A549 (cell line): ENCODE measurements around the gene PLXNB3. TPM values are rescaled to one million over a fixed set of nuclear protein-coding genes. Genes with fewer than 3 reads are reported as not detected.

Experiments used
- ATAC-seq, 2 experiments: fragments of 200-7000 bp in 1 of 2; fragments of >200 bp in 1 of 2; cut with Nextera tagmentation in 1 of 2; cut with Tn5 transposase in 1 of 2; 3 replicates each; pipeline versions ENCODE4 v1.8.0 to v1.9.1; 2018 to 2020; ENCODE audit warnings: mild to moderate bottlenecking in 1 of 2, moderate library complexity in 1 of 2
- CTCF ChIA-PET: fragments of 300-600 bp; sonication (Branson Sonifier 250); formaldehyde crosslinking; extraction: SDS; loops from one replicate; lab custom pipeline; 2021; ENCODE audit warnings: antibody characterized with exemption, inconsistent platforms; lab: Yijun Ruan, JAX
- POLR2A ChIA-PET: fragments of 350-600 bp; formaldehyde crosslinking; extraction: SDS; loops from one replicate; lab custom pipeline; 2021; ENCODE audit warnings: antibody characterized with exemption, inconsistent platforms; lab: Yijun Ruan, JAX
- DNase-seq, 2 experiments: peaks; one replicate each; pipeline versions ENCODE4 v3.0.0 to v3.0.0-alpha.2; 2011 to 2016; ENCODE audit warnings: low read depth in 1 of 2, low spot score in 1 of 2
- FAIRE-seq: peaks from 2 replicates; lab custom pipeline; 2011; peaks lifted over from hg19 to GRCh38; lab: Jason Lieb, UNC
- H3K27ac ChIP-seq, 2 experiments: fragments of >200 bp; sonication (Bioruptor Twin); formaldehyde crosslinking; 3 replicates each; pipeline ENCODE4 v1.5.1; 2016 to 2017
- H3K4me1 ChIP-seq: fragments of >200 bp; sonication (Bioruptor Twin); formaldehyde crosslinking; 3 replicates; pipeline ENCODE4 v1.6.1; 2016
- H3K4me2 ChIP-seq: fragments of >200 bp; sonication (Bioruptor Twin); formaldehyde crosslinking; 3 replicates; pipeline ENCODE4 v1.6.1; 2016
- H3K4me3 ChIP-seq: fragments of >200 bp; sonication (Bioruptor Twin); formaldehyde crosslinking; 3 replicates; pipeline ENCODE4 v1.5.1; 2016
- H3K9me3 ChIP-seq: fragments of >200 bp; sonication (Bioruptor Twin); formaldehyde crosslinking; 3 replicates; pipeline ENCODE4 v1.6.1; 2016
- CEBPB ChIP-seq, 2 experiments: fragments of >200 bp in 1 of 2; sonication (Bioruptor Twin) in 1 of 2; formaldehyde crosslinking in 1 of 2; IDR thresholded peaks; 2 replicates each; pipeline ENCODE4 v1.6.1; 2012 to 2016
- ESRRA ChIP-seq: fragments of 150-350 bp; IDR thresholded peaks from 2 replicates; pipeline ENCODE4 v1.6.1; 2014; ENCODE audit warnings: mild to moderate bottlenecking, low read length, borderline replicate concordance
- FOSB ChIP-seq: fragments of 250-450 bp; sonication (Bioruptor Pico); IDR thresholded peaks from 2 replicates; pipeline ENCODE4 v1.5.0; 2020; ENCODE audit warnings: mild to moderate bottlenecking, moderate library complexity
- FOSL2 ChIP-seq, 2 experiments: fragments of 450-650 bp in 1 of 2; fragments of >200 bp in 1 of 2; sonication (Bioruptor Twin) in 1 of 2; formaldehyde crosslinking; IDR thresholded peaks; 2 replicates each; pipeline versions ENCODE4 v1.5.0 to v1.6.1; 2016 to 2020; ENCODE audit warnings: mild to moderate bottlenecking in 1 of 2, moderate library complexity in 1 of 2
- FOXS1 ChIP-seq: fragments of 250-450 bp; sonication (Bioruptor Pico); IDR thresholded peaks from 2 replicates; pipeline ENCODE4 v1.5.0; 2020; ENCODE audit warnings: mild to moderate bottlenecking, moderate library complexity
- HOXA7 ChIP-seq: fragments of 250-450 bp; sonication (Bioruptor Pico); IDR thresholded peaks from 2 replicates; pipeline ENCODE4 v1.5.0; 2020; ENCODE audit warnings: mild to moderate bottlenecking, moderate library complexity
- JUNB ChIP-seq: fragments of >200 bp; sonication (Bioruptor Twin); formaldehyde crosslinking; IDR thresholded peaks from 2 replicates; pipeline ENCODE4 v1.6.1; 2016
- KDM1A ChIP-seq: fragments of 200-600 bp; sonication (generic); IDR thresholded peaks from 2 replicates; pipeline ENCODE4 v1.6.1; 2016; ENCODE audit warnings: low read depth, mild to moderate bottlenecking
- MAZ ChIP-seq: fragments of 150-350 bp; IDR thresholded peaks from 2 replicates; pipeline ENCODE4 v1.6.1; 2014; ENCODE audit warnings: antibody characterized with exemption, low read depth, low read length, borderline replicate concordance
- NPAS2 ChIP-seq: fragments of 250-450 bp; sonication (Bioruptor Pico); IDR thresholded peaks from 2 replicates; pipeline ENCODE4 v1.8.0; 2022; ENCODE audit warnings: mild to moderate bottlenecking, moderate library complexity, borderline replicate concordance
- RARB ChIP-seq: fragments of 250-450 bp; sonication (Bioruptor Pico); IDR thresholded peaks from 2 replicates; pipeline ENCODE4 v1.8.0; 2021; ENCODE audit warnings: mild to moderate bottlenecking, moderate library complexity
- RFX5 ChIP-seq: fragments of 450-650 bp; IDR thresholded peaks from 2 replicates; pipeline ENCODE4 v1.7.1; 2014; ENCODE audit warnings: antibody characterized with exemption, mild to moderate bottlenecking, moderate library complexity
- RNF2 ChIP-seq: fragments of 200-600 bp; sonication (generic); IDR thresholded peaks from 2 replicates; pipeline ENCODE4 v1.6.1; 2016; ENCODE audit warnings: low read depth, mild to moderate bottlenecking, antibody characterized with exemption, moderate library complexity, borderline replicate concordance
- ZFP36 ChIP-seq: fragments of 450-650 bp; IDR thresholded peaks from 2 replicates; pipeline ENCODE4 v1.6.1; 2014; ENCODE audit warnings: borderline replicate concordance; ENCODE audit not compliant: partially characterized antibody
- ZNF302 ChIP-seq: fragments of 250-450 bp; sonication (Bioruptor Pico); IDR thresholded peaks from 2 replicates; pipeline ENCODE4 v1.9.0; 2021; ENCODE audit warnings: inconsistent platforms, mild to moderate bottlenecking, moderate library complexity
- WGBS: methylation state at CpG from one replicate; pipeline ENCODE4 v1.1.6; 2017; ENCODE audit errors: missing lambda C conversion rate; 5-methylcytosine and 5-hydroxymethylcytosine counted together
- polyA plus RNA-seq, 4 experiments: library from polyadenylated mRNA; depleted of rRNA in 3 of 4; stranded (reverse); fragments of >200 nt; fragmentation: RNase III in 1 of 4; extraction: RNeasy Plus Mini Kit Qiagen cat#74134 plus additional on column Dnase treatment in 1 of 4; gene quantifications; 2 replicates in 3 of 4; 3 replicates in 1 of 4; pipeline ENCODE4 v1.2.3, GENCODE V29; 2011 to 2017
- TF ChIP-seq, protein P1 (sequence below): fragments of 150-350 bp; IDR thresholded peaks from 2 replicates; pipeline ENCODE4 v1.6.1; 2014; ENCODE audit warnings: low read depth, mild to moderate bottlenecking, low read length
- TF ChIP-seq, protein P2 (sequence below): fragments of 250-450 bp; sonication (Bioruptor Pico); IDR thresholded peaks from 2 replicates; pipeline ENCODE4 v1.5.0; 2020; ENCODE audit warnings: low read depth, mild to moderate bottlenecking, moderate library complexity
- TF ChIP-seq, protein P3 (sequence below): IDR thresholded peaks from 2 replicates; pipeline ENCODE4 v1.6.1; 2012
- TF ChIP-seq, protein P4 (sequence below): fragments of 450-650 bp; IDR thresholded peaks from 2 replicates; pipeline ENCODE4 v1.6.1; 2014; ENCODE audit warnings: antibody characterized with exemption
- TF ChIP-seq, protein P5 (sequence below): IDR thresholded peaks from 2 replicates; pipeline ENCODE4 v1.6.1; 2012

Gene PLXNB3
- polyA plus RNA-seq, 2 of the 4 experiments (the other 2 are of a cell fraction): 1.1 to 2.5 TPM

DNA sequence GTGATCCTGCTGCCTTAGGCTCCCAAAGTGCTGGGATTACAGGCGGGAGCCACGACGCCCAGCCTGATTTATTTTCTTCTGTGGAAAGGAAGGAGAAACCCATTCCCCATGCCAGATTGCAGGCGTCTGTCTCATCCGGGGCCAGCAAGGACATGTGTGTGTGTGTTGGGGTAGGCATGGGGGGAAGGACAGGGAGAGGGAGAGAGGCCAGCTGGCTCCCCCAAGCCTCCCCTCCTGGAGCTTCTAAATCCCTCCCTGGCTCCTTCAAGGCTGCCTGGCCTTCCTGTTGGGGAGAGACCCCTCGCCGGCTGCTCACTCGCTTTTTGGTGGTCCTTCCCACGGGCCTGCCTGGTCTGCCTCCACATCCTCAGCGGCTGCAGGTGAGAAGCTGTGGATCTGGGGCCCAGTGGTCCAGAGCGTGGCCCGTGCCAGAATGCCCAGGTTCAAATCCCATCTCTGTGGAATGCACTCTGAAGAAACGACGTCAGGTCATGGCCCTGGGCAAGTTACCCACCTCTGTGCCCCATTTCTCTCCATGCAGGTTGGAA is 1.3 kb upstream of the PLXNB3 start:
- no peak for TF ChIP-seq ESRRA
- TF ChIP-seq MAZ: no peak
- no peak for TF ChIP-seq RFX5
- TF ChIP-seq, protein P1, sequence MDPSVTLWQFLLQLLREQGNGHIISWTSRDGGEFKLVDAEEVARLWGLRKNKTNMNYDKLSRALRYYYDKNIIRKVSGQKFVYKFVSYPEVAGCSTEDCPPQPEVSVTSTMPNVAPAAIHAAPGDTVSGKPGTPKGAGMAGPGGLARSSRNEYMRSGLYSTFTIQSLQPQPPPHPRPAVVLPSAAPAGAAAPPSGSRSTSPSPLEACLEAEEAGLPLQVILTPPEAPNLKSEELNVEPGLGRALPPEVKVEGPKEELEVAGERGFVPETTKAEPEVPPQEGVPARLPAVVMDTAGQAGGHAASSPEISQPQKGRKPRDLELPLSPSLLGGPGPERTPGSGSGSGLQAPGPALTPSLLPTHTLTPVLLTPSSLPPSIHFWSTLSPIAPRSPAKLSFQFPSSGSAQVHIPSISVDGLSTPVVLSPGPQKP: no peak
- no peak for TF ChIP-seq RARB
- no peak for TF ChIP-seq KDM1A
- no peak for TF ChIP-seq FOSB (CRISPR knock-in tag)
- TF ChIP-seq, all 56 proteins: peak for 0
- no peaks in the 10 kb centered on the region for H3K9me3 ChIP-seq
- ChIA-PET POLR2A (no interaction called here), CTCF (interaction anchor here (0.6 to 4.9 kb wide), 26 partner anchors 8 to 821 kb away, joined by 3 to 46 read pairs (median 5); partner anchors contain the start of genes RENBP and SRPK3)
- DNase-seq (no peak), ATAC-seq (no peak), FAIRE-seq (no peak)
- no peak overlapping the region for H3K4me3 ChIP-seq
- H3K4me1 ChIP-seq: peaks cover 16% of the 10 kb centered on the region; the same call in 2 of the 3 replicates
- WGBS: 69% methylated on average over 13 of the region's 14 CpGs
- H3K27ac ChIP-seq: no peak overlapping the region
- no peak overlapping the region for H3K4me2 ChIP-seq

DNA sequence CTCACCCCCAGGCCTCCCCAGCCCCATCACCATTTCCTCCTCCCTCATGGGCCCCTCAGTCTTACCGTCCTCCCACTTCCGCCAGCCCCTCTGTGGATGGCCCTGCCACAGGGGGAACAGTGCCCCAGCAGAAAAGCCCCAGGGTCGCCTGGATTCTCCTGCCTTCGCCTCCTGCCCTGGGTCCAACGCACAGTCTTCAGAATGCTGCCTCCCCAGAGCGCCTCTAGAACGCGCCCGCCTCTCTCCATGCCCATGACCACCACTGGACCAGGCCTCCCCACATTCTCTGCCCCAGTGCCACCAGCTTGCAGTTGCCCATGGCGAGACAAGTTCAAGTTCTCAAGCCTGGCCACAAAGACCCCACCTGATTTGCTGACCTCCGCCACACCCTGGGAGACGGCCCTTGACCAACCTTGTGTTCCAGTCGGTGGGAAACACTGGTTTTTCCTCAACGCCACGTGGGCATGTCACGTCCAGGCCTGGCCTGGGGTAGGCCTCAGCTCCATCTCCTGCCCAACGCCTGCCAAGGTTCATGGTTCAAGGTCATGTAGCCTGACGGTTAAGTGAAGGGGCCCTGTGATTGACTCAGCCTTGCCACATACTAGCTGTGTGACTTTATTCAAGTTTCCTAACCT is 634 bp upstream of the PLXNB3 start:
- ChIA-PET CTCF (interaction anchor here (0.6 to 4.9 kb wide), 42 partner anchors 9 to 822 kb away, joined by 3 to 46 read pairs (median 4); partner anchors contain the start of genes RENBP and SRPK3), POLR2A (no interaction called here)
- DNase-seq (no peak), ATAC-seq (no peak), FAIRE-seq (no peak)
- no peak overlapping the region for H3K27ac ChIP-seq
- no peak for TF ChIP-seq FOXS1 (CRISPR knock-in tag)
- TF ChIP-seq, protein P2, sequence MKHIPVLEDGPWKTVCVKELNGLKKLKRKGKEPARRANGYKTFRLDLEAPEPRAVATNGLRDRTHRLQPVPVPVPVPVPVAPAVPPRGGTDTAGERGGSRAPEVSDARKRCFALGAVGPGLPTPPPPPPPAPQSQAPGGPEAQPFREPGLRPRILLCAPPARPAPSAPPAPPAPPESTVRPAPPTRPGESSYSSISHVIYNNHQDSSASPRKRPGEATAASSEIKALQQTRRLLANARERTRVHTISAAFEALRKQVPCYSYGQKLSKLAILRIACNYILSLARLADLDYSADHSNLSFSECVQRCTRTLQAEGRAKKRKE (CRISPR knock-in tag): no peak
- H3K4me1 ChIP-seq: peaks cover 16% of the 10 kb centered on the region; the same call in 2 of the 3 replicates
- H3K9me3 ChIP-seq: no peaks in the 10 kb centered on the region
- H3K4me3 ChIP-seq: no peak overlapping the region
- 68% methylated on average over 15 of the region's 18 CpGs for WGBS
- H3K4me2 ChIP-seq: no peak overlapping the region

DNA sequence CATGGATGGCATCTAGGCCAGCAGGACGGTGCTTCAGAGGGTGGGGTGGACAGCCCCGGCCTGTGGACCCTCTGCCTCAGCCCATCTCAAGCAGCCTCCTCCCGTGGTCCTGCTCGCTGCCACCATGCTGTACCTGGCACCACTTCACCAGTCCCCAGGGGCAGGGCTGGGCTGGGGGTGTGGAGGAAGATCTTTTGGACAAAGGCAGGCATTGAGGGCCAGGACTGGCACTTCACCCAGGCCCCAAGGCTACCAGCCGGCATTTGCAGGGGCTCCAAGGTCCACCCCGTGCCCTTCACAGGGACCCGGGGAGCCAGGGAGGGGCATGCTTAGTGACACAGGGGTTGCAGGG is 713 bp downstream of the PLXNB3 start:
- Histone ChIP-seq H3K4me3 (no peak overlapping the region), H3K4me2 (peak overlapping the region; percentile 71; the same call in 2 of the 3 replicates), H3K27ac (peak overlapping the region in 1 of 2 experiments; percentile 82; a peak in 4 of 6 replicates), H3K4me1 (peaks cover 16% of the 10 kb centered on the region; the same call in 2 of the 3 replicates), H3K9me3 (no peaks in the 10 kb centered on the region)
- CTCF ChIA-PET: interaction anchor here (1.1 to 4.9 kb wide), 16 partner anchors 8 to 804 kb away, joined by 3 to 46 read pairs (median 8); partner anchors contain the start of genes RENBP and SRPK3
- POLR2A ChIA-PET: no interaction called here
- 87% methylated on average over 3 of the region's 7 CpGs for WGBS
- TF ChIP-seq FOSL2 (IDR thresholded peaks at IDR 0.05) (no peak), FOSL2 (CRISPR knock-in tag; IDR thresholded peaks at IDR 0.05) (no peak)
- FAIRE-seq: no peak
- DNase-seq: no peak
- ATAC-seq: no peak

DNA sequence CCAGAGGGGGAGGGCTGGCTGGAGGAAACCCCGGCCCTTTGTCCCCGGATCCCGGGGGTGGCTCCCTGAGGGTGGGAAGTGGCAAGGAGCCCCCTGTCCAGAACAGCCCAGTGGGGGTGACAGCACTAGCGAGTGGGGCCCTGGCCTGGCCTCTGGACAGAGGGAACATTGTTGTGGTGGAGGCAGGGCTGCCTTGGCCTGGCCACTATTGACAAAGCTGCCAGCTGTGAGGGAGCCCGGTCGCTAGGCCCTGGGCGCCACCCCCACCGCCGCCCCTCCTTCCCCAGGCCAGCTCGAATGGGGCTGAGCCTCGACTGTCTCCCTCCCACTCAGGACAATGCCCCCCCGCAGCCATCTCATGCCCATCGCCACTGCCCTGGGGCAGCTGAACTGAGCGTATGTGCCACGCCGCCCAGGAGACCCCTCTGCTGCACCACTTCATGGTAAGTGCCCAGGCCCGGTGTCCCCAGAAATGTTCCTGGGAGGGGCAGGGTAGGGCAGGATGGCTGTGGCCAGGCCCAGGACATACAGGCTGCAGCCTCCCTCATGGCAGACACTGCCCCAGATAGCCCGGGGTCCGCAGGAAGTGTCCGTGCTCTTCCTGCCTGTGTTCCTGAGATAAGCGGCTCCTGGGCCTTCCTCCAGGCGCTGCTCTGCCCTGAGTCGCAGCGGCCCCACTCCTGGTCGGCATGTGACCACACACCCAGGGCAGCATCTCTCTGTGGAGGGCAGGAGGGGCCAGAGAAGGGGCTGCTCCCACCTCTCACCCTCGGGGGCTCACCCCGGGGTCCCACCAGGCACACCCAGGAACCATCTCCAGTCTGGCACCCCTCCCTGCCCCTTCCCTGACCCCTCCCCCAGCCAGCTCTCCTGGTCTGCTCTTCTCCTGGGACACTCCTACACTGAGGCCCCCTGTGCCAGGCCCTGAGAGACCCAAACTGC is 1.4 kb downstream of the PLXNB3 start:
- TF ChIP-seq, protein P3, sequence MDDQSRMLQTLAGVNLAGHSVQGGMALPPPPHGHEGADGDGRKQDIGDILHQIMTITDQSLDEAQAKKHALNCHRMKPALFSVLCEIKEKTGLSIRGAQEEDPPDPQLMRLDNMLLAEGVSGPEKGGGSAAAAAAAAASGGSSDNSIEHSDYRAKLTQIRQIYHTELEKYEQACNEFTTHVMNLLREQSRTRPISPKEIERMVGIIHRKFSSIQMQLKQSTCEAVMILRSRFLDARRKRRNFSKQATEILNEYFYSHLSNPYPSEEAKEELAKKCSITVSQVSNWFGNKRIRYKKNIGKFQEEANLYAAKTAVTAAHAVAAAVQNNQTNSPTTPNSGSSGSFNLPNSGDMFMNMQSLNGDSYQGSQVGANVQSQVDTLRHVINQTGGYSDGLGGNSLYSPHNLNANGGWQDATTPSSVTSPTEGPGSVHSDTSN: no peak
- no peak for TF ChIP-seq NPAS2 (CRISPR knock-in tag)
- TF ChIP-seq, protein P4, sequence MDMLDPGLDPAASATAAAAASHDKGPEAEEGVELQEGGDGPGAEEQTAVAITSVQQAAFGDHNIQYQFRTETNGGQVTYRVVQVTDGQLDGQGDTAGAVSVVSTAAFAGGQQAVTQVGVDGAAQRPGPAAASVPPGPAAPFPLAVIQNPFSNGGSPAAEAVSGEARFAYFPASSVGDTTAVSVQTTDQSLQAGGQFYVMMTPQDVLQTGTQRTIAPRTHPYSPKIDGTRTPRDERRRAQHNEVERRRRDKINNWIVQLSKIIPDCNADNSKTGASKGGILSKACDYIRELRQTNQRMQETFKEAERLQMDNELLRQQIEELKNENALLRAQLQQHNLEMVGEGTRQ: no peak
- no peak for TF ChIP-seq HOXA7 (CRISPR knock-in tag)
- no peak for TF ChIP-seq RNF2
- no peak for TF ChIP-seq ZNF302 (CRISPR knock-in tag)
- no peak for TF ChIP-seq CEBPB (IDR thresholded peaks at IDR 0.05)
- no peak for TF ChIP-seq JUNB
- TF ChIP-seq, protein P2 (CRISPR knock-in tag): no peak
- no peak for TF ChIP-seq ZFP36
- TF ChIP-seq, protein P5, sequence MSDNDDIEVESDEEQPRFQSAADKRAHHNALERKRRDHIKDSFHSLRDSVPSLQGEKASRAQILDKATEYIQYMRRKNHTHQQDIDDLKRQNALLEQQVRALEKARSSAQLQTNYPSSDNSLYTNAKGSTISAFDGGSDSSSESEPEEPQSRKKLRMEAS: no peak
- H3K4me2 ChIP-seq: peak overlapping the region; percentile 54
- DNase-seq (no peak), FAIRE-seq (no peak), ATAC-seq (peak in 1 of 2 experiments; percentile 12; a peak in 3 of 6 replicates)
- 82% methylated on average over 14 of the region's 27 CpGs for WGBS
- POLR2A ChIA-PET: interaction anchor here (0.9 to 1.2 kb wide), 3 partner anchors 18 to 163 kb away, joined by 3 to 4 read pairs (median 3); no protein-coding TSS in a partner anchor
- peak overlapping the region in 1 of 2 experiments; percentile 82; a peak in 4 of 6 replicates for H3K27ac ChIP-seq
- CTCF ChIA-PET: interaction anchor here (1.1 to 4.3 kb wide), 12 partner anchors 7 to 198 kb away, joined by 3 to 41 read pairs (median 8); partner anchors contain the start of gene RENBP
- no peaks in the 10 kb centered on the region for H3K9me3 ChIP-seq
- peaks cover 16% of the 10 kb centered on the region; the same call in 2 of the 3 replicates for H3K4me1 ChIP-seq
- no peak overlapping the region for H3K4me3 ChIP-seq
